ENCODE measurements around the gene RPS8. TPM values are rescaled to one million over a fixed set of nuclear protein-coding genes. Genes with fewer than 3 reads are reported as not detected.
"Not testable (repeated sequence)": the region's sequence is repeated elsewhere in the genome, so short reads cannot be mapped to it uniquely, and the experiment has no call there.

RPS8 gene
- total and polyA plus RNA-seq, 5 experiments from 2014 or later = 1,336 to 2,330 (median 1,571) TPM

GRCh38 chr1:44806704-44807363 lies 31.5 kb downstream of the RPS8 start, which contains the start of gene DYNLT4:
TSS of gene DYNLT4 (minus strand) at chr1:44807351. CDS start at chr1:44806668, 683 bp downstream.
- no peaks in the 10 kb centered on the region for H3K9me3 Mint-ChIP-seq
- ATAC-seq (peak; percentile 1 to 16), DNase-seq (no peak)
- peak within 1 kb of the TSS; percentile 98 to 100 (median 99) for H3K27ac Mint-ChIP-seq
- peak within 1 kb of the TSS; percentile 40 to 91 (median 78) for H3K4me3 Mint-ChIP-seq
- POLR2A ChIA-PET = interaction anchor here (0.8 to 16.4 kb wide), 8 partner anchors 7 to 497 kb away, joined by 3 to 590 read pairs (median 38); partner anchors contain the start of genes PLK3, RNU5D-1 and RPS8
- H3K4me1 Mint-ChIP-seq = peaks cover 43 to 87% (median 82%) of the 10 kb centered on the region in 4 donors
- no peaks in the 10 kb centered on the region for H3K27me3 Mint-ChIP-seq
- peaks cover 0 to 41% (median 22%) of the 10 kb centered on the region in 3 donors for H3K36me3 Mint-ChIP-seq

- Mint-ChIP-seq H3K4me3 (peak overlapping the region; percentile 40 to 91 (median 78)), H3K9me3 (no peaks in the 10 kb centered on the region), H3K27ac (peak overlapping the region; percentile 98 to 100 (median 99)), H3K36me3 (peaks cover 0 to 35% (median 22%) of the 10 kb centered on the region in 3 donors), H3K4me1 (peaks cover 42 to 87% (median 80%) of the 10 kb centered on the region in 4 donors), H3K27me3 (no peaks in the 10 kb centered on the region)
- POLR2A ChIA-PET = interaction anchor here (0.8 to 16.4 kb wide), 13 partner anchors 7 to 496 kb away, joined by 3 to 590 read pairs (median 5); partner anchors contain the start of genes HECTD3, PLK3, RNU5D-1 and RPS8
- DNase-seq (peak; percentile 72 to 96 (median 90)), ATAC-seq (peak; percentile 56 to 69)
These were observed 32.2 kb downstream of the RPS8 start for GRCh38 chr1:44807364-44808062.

- ATAC-seq (peak; percentile 8 to 10), DNase-seq (peak in 4 of 10 donors; percentile 36 to 67 (median 63))
- peak within 1 kb of the TSS; percentile 98 to 100 (median 99) for H3K27ac Mint-ChIP-seq
- H3K27me3 Mint-ChIP-seq = no peaks in the 10 kb centered on the region
- peaks cover 37 to 85% (median 75%) of the 10 kb centered on the region in 4 donors for H3K4me1 Mint-ChIP-seq
- POLR2A ChIA-PET = interaction anchor here (0.5 to 16.4 kb wide), 20 partner anchors 8 to 1870 kb away, joined by 3 to 590 read pairs (median 6); partner anchors contain the start of genes ARMH1, GPBP1L1, HECTD3 and PLK3
- no peaks in the 10 kb centered on the region for H3K9me3 Mint-ChIP-seq
- peak within 1 kb of the TSS; percentile 71 to 91 (median 80) for H3K4me3 Mint-ChIP-seq
- H3K36me3 Mint-ChIP-seq = peaks cover 0 to 30% (median 16%) of the 10 kb centered on the region in 3 donors
These were observed 33.0 kb downstream of the RPS8 start, which contains the start of gene BTBD19 for GRCh38 chr1:44808063-44808937. TSS of gene BTBD19 (plus strand) at chr1:44808523. CDS start at chr1:44808821, 298 bp downstream.

- Mint-ChIP-seq H3K36me3 (peaks cover 0 to 23% (median 13%) of the 10 kb centered on the region in 3 donors), H3K27me3 (no peaks in the 10 kb centered on the region), H3K9me3 (no peaks in the 10 kb centered on the region), H3K4me3 (peak overlapping the region; percentile 71 to 91 (median 80)), H3K27ac (peak overlapping the region; percentile 98 to 100 (median 99)), H3K4me1 (peaks cover 37 to 83% (median 74%) of the 10 kb centered on the region in 4 donors)
- peak; percentile 61 to 94 (median 83) for DNase-seq
- POLR2A ChIA-PET = interaction anchor here (0.8 to 16.4 kb wide), 23 partner anchors 9 to 1159 kb away, joined by 3 to 590 read pairs (median 5); partner anchors contain the start of genes ARMH1, EIF2B3, GPBP1L1 and HECTD3
- ATAC-seq = peak; percentile 48 to 67
These were observed 33.9 kb downstream of the RPS8 start for GRCh38 chr1:44808938-44809917.

GRCh38 chr1:44810101-44810761 lies 34.9 kb downstream of the RPS8 start:
- DNase-seq (peak in 2 of 10 donors; percentile 37 to 62), ATAC-seq (no peak)
- POLR2A ChIA-PET = interaction anchor here (0.8 to 16.4 kb wide), 16 partner anchors 10 to 1160 kb away, joined by 3 to 590 read pairs (median 8); partner anchors contain the start of genes ARMH1, EIF2B3, HPDL and PLK3
- no peaks in the 10 kb centered on the region for H3K9me3 Mint-ChIP-seq
- peak overlapping the region; percentile 98 to 100 (median 99) for H3K27ac Mint-ChIP-seq
- no peaks in the 10 kb centered on the region for H3K27me3 Mint-ChIP-seq
- peak overlapping the region in 9 of 10 donors; percentile 39 to 91 (median 81) for H3K4me3 Mint-ChIP-seq
- peaks cover 0 to 13% (median 4%) of the 10 kb centered on the region in 3 donors for H3K36me3 Mint-ChIP-seq
- peaks cover 39 to 83% (median 76%) of the 10 kb centered on the region in 4 donors for H3K4me1 Mint-ChIP-seq

GRCh38 chr1:44810762-44811105 lies 35.4 kb downstream of the RPS8 start:
- H3K4me3 Mint-ChIP-seq = peak overlapping the region in 9 of 10 donors; percentile 20 to 91 (median 62)
- DNase-seq, H3K27me3 Mint-ChIP-seq, H3K36me3 Mint-ChIP-seq, H3K9me3 Mint-ChIP-seq, ATAC-seq: not testable (repeated sequence)
- peak overlapping the region; percentile 98 to 100 (median 99) for H3K27ac Mint-ChIP-seq
- POLR2A ChIA-PET = interaction anchor here (0.9 to 16.4 kb wide), 4 partner anchors 10 to 79 kb away, joined by 3 to 590 read pairs (median 226); partner anchors contain the start of genes PLK3 and RNU5D-1
- H3K4me1 Mint-ChIP-seq = peaks cover 40 to 81% (median 79%) of the 10 kb centered on the region in 4 donors

- Mint-ChIP-seq H3K4me1 (peaks cover 40 to 81% (median 79%) of the 10 kb centered on the region in 4 donors), H3K27me3 (no peaks in the 10 kb centered on the region), H3K4me3 (peak overlapping the region; percentile 33 to 91 (median 60)), H3K27ac (peak overlapping the region; percentile 98 to 100 (median 99)), H3K36me3 (peaks cover 0 to 6% (median 2%) of the 10 kb centered on the region in 3 donors), H3K9me3 (no peaks in the 10 kb centered on the region)
- POLR2A ChIA-PET = interaction anchor here (0.9 to 16.4 kb wide), 4 partner anchors 10 to 80 kb away, joined by 3 to 590 read pairs (median 209); partner anchors contain the start of genes PLK3, RNU5D-1 and RPS8
- DNase-seq (no peak), ATAC-seq (no peak)
These were observed 35.9 kb downstream of the RPS8 start for GRCh38 chr1:44811234-44811633.

GRCh38 chr1:44812822-44813543 lies 37.6 kb downstream of the RPS8 start:
- peak in 1 of 10 donors; percentile 45 for DNase-seq
- H3K36me3 Mint-ChIP-seq = no peaks in the 10 kb centered on the region
- peaks cover 34 to 75% (median 72%) of the 10 kb centered on the region in 4 donors for H3K4me1 Mint-ChIP-seq
- H3K27me3 Mint-ChIP-seq = no peaks in the 10 kb centered on the region
- no peaks in the 10 kb centered on the region for H3K9me3 Mint-ChIP-seq
- H3K27ac Mint-ChIP-seq = peak overlapping the region in 9 of 10 donors; percentile 37 to 100 (median 99)
- ATAC-seq = no peak
- peak overlapping the region in 5 of 10 donors; percentile 6 to 91 (median 30) for H3K4me3 Mint-ChIP-seq
- POLR2A ChIA-PET = interaction anchor here (0.5 to 9.6 kb wide), 19 partner anchors 13 to 687 kb away, joined by 3 to 413 read pairs (median 5); partner anchors contain the start of genes ARMH1, BEST4, CCDC163 and EIF2B3

- H3K9me3 Mint-ChIP-seq = not testable (repeated sequence)
These were observed 40.6 kb downstream of the RPS8 start for GRCh38 chr1:44815926-44816325.

More at GRCh38 chr1:44815926-44816325, 40.6 kb downstream of the RPS8 start:
- POLR2A ChIA-PET = interaction anchor here (0.6 to 9.6 kb wide), 5 partner anchors 8 to 31 kb away, joined by 4 to 413 read pairs (median 5); partner anchors contain the start of genes DYNLT4 and PLK3
- Mint-ChIP-seq H3K4me3 (peak overlapping the region in 4 of 10 donors; percentile 22 to 91 (median 52)), H3K27ac (peak overlapping the region in 6 of 10 donors; percentile 43 to 98 (median 92)), H3K4me1 (peaks cover 32 to 74% (median 66%) of the 10 kb centered on the region in 4 donors)
- H3K36me3 Mint-ChIP-seq, ATAC-seq, H3K27me3 Mint-ChIP-seq: not testable (repeated sequence)
- peak in 1 of 10 donors; percentile 6 for DNase-seq
